ENCODE results near the gene GRM7.

GRM7 gene

DNA sequence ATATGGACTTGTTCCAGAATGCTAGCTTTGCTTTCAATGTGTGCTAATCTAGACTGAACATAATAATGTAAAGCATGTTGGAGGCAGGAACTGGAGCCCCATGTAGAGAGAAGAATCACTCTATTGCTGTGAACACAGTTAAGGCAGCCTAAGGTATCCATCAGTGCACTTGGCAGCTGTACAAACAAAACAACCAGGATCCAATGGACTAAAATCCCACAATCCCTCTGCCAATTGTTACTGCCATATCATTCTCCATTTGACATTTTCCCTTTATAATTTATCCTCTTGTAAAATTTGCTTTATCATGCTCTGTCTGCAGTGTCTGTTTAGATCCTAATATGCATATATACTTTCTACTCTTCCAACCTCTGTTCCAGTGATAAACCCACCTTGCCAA is 883.9 kb downstream of the GRM7 start:
- DNase-seq = no peak

GRCh38 chr3:7745711-7746110 is 884.8 kb downstream of the GRM7 start:
- DNase-seq = no peak

- DNase-seq = no peak
Observed at GRCh38 chr3:7749931-7750695, 889.2 kb downstream of the GRM7 start.

- DNase-seq = no peak
Observed at GRCh38 chr3:7752005-7752404, 891.1 kb downstream of the GRM7 start.

- no peak for DNase-seq
Observed at GRCh38 chr3:7754653-7755441, 893.9 kb downstream of the GRM7 start.

- no peak for DNase-seq
Observed at GRCh38 chr3:7759630-7760029, 898.7 kb downstream of the GRM7 start.

DNA sequence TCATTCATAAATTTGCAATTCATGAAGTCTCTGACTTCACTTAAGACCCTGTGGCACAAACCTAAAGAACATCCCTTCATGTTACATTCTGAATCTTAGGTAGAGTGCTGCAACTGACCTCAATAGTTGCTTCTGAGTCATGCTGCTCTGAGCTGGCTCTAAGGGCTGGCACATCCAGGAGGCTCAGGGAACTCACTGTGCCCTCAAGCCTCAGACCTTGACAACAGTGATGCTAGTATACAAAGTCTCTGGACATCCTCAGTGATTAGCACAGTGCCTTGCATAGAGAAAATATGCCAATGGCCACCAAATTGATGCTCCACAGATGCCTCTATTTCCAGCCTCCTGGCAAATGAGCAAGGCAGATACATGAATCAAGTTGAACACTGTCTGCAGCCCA is 899.8 kb downstream of the GRM7 start:
- no peak for DNase-seq

- DNase-seq = no peak
Observed at GRCh38 chr3:7764115-7764514, 903.2 kb downstream of the GRM7 start.

DNA sequence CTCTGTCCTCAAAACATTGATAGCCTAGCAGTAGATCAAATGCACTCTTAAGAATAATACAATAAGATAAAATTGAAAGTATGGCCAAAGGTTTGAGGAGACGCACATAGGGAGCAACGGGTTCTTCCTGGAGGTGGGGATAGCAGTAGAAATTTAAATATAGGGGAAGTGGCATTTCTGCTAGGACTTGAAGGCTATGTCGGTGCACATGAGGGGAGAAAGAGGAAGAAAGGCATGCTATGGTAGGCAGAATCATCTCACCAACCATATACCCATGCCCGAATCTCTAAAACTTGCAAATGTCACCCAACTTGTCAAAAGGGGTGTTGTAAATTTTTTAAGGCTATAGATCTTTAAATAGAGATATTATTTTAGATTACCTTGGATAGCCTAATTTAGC is 905.6 kb downstream of the GRM7 start:
- DNase-seq = no peak

DNA sequence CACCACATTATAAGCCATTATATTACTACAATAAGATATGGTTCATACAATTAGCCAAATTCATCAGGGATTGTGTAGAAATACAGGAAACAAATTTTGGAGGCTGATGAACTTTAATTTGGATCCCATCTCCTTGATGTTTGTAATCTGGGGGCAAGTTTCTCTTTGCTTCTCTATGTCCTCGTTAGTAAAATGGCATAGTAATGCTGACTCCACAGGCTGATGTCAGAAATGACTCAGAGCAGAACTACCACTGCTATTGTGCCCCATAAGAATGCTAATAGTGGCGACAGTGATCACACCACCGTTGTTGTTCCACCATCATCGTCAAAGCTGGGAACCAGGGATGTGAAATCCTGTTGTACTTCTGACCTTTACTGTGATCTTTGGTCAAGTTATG is 918.4 kb downstream of the GRM7 start:
- no peak for DNase-seq

DNA sequence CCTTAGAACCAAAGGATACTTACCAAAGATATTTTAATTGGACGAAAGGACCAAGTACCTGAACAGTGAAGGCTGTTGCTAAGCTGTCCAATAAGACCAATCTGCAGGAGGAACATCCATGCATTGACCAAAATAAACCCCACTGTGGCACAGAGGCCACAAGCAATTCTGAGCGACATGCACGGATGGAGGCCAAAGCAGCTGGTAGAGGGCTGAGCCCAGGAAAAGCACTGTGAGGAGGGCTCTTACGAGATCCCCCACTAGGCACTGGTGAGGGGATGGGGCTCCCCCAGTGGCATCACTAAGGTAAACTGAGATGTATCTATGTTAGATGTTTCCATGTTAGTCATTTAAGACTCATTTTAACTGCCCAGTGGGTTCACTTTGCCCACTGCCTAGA is 920.5 kb downstream of the GRM7 start:
- no peak for DNase-seq

- no peak for DNase-seq
Observed at GRCh38 chr3:7787871-7788828, 927.2 kb downstream of the GRM7 start.

DNA sequence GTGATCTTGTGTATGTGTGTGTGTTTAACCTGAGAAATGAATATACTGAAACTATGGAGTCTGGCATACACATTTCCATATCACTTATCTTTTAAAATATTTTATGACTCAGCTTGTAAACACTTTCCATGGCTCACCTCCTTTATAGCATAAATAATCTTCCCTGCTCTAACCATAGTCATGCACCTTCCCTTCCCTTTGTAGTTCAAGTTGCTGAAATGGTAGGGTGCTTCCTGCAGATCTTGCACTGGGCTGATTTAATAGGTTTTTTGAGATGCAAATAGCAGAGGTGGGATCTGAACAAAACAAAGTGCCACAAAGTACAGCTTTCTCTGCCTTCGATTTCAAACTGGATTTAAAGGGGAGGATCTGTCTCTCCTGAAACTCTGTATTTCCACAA is 928.0 kb downstream of the GRM7 start:
- no peak for DNase-seq

GRCh38 chr3:7789324-7789723 is 928.4 kb downstream of the GRM7 start:
- DNase-seq = no peak

GRCh38 chr3:7790141-7790540 is 929.2 kb downstream of the GRM7 start:
- DNase-seq = no peak
